Testis (tissue), 2 donors: ENCODE data around the gene STX17.

Experiments used
- POLR2A ChIP-seq: fragments of 450-650 bp; IDR thresholded peaks from one replicate; pipeline ENCODE4 v1.6.1; 2017; ENCODE audit warnings: antibody characterized with exemption, mild to moderate bottlenecking, moderate library complexity
- TF ChIP-seq, protein P1 (sequence below), 3 experiments: fragments of 450-650 bp in 2 of 3; fragments of 200-600 bp in 1 of 3; sonication (generic) in 1 of 3; IDR thresholded peaks; one replicate each; pipeline ENCODE4 v1.5.1; 2016 to 2019; ENCODE audit warnings: antibody characterized with exemption in 3 of 3, mild to moderate bottlenecking in 2 of 3, moderate library complexity in 1 of 3

DNA sequence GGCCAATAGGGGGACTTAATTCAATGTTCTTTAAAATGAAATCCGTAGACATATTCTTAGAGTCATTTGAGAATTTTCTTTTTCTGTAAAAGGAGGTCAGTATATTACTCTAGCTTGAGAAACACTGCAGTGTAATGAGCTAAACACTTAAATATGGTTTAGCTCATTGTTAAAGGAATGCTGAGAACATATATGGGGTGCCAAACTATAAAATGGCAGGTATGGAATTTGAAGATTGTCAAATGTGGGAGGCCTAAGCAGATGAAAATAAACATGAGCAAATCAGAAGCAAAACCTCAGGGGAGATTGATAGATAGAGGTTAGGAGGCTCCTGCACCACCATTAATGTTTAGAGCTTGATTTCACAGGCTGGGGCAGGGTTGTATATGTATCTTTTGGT is 57.9 kb downstream of the STX17 start:
- TF ChIP-seq, protein P1, sequence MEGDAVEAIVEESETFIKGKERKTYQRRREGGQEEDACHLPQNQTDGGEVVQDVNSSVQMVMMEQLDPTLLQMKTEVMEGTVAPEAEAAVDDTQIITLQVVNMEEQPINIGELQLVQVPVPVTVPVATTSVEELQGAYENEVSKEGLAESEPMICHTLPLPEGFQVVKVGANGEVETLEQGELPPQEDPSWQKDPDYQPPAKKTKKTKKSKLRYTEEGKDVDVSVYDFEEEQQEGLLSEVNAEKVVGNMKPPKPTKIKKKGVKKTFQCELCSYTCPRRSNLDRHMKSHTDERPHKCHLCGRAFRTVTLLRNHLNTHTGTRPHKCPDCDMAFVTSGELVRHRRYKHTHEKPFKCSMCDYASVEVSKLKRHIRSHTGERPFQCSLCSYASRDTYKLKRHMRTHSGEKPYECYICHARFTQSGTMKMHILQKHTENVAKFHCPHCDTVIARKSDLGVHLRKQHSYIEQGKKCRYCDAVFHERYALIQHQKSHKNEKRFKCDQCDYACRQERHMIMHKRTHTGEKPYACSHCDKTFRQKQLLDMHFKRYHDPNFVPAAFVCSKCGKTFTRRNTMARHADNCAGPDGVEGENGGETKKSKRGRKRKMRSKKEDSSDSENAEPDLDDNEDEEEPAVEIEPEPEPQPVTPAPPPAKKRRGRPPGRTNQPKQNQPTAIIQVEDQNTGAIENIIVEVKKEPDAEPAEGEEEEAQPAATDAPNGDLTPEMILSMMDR (IDR thresholded peaks at IDR 0.05), result no peak
- no peak for TF ChIP-seq POLR2A
